PC-3 (cell line): Measurements from ENCODE around the gene ARFGAP1. TPM values are rescaled to one million over a fixed set of nuclear protein-coding genes. Genes with fewer than 3 reads are reported as not detected.

Experiments
- ATAC-seq: fragments of 200-7000 bp; cut with Tn5 transposase; 2 replicates; pipeline ENCODE4 v1.9.1; 2020; ENCODE audit warnings: mild to moderate bottlenecking, moderate library complexity
- BruUV-seq: library from RNA; stranded (reverse); fragments of 400-500 nt; replicated peaks from 2 replicates; lab custom pipeline; 2021; lab: Mats Ljungman, UMichigan
- CTCF ChIA-PET: fragments of 300-600 bp; sonication (Branson Sonifier 250); formaldehyde crosslinking; loops from one replicate; lab custom pipeline; 2022; ENCODE audit warnings: antibody characterized with exemption; lab: Charles Lee
- POLR2A ChIA-PET: fragments of 300-600 bp; sonication (Branson Sonifier 250); formaldehyde crosslinking; loops from one replicate; lab custom pipeline; 2022; ENCODE audit warnings: antibody characterized with exemption; ENCODE audit not compliant: unreplicated experiment; lab: Charles Lee
- DNase-seq: peaks from one replicate; pipeline ENCODE4 v3.0.0-alpha.2; 2015
- H2AFZ ChIP-seq: fragments of 300-600 bp; sonication (generic); 2 replicates; pipeline ENCODE4 v1.6.0; 2016; ENCODE audit warnings: antibody characterized with exemption, low read length
- H3F3A ChIP-seq: fragments of 300-600 bp; sonication (generic); one replicate; pipeline ENCODE4 v1.6.0; 2017; ENCODE audit warnings: antibody characterized with exemption, low read length, control low read depth, mild to moderate bottlenecking; ENCODE audit not compliant: unreplicated experiment
- H3K27ac ChIP-seq: fragments of 300-600 bp; sonication (generic); 2 replicates; pipeline ENCODE4 v1.5.1; 2016; ENCODE audit warnings: mild to moderate bottlenecking, low read length
- H3K27me3 ChIP-seq: fragments of 300-600 bp; sonication (generic); 2 replicates; pipeline ENCODE4 v1.6.1; 2016; ENCODE audit warnings: low read length, mixed read lengths
- H3K36me3 ChIP-seq: fragments of 300-600 bp; sonication (generic); 2 replicates; pipeline ENCODE4 v1.6.1; 2016; ENCODE audit warnings: low read depth, mixed run types, low read length, mixed read lengths
- H3K4me1 ChIP-seq: fragments of 300-600 bp; sonication (generic); 2 replicates; pipeline ENCODE4 v1.5.1; 2016; ENCODE audit warnings: low read length; ENCODE audit not compliant: insufficient read depth
- H3K4me2 ChIP-seq: fragments of 300-600 bp; sonication (generic); 2 replicates; pipeline ENCODE4 v1.6.0; 2016; ENCODE audit warnings: low read length
- H3K4me3 ChIP-seq: fragments of 300-600 bp; sonication (generic); 2 replicates; pipeline ENCODE4 v1.5.1; 2016; ENCODE audit warnings: mild to moderate bottlenecking, low read length, mixed read lengths
- H3K79me2 ChIP-seq: fragments of 300-600 bp; sonication (generic); 2 replicates; pipeline ENCODE4 v1.6.1; 2017; ENCODE audit warnings: low read length, mixed read lengths
- H3K9ac ChIP-seq: fragments of 300-600 bp; sonication (generic); 2 replicates; pipeline ENCODE4 v1.6.0; 2016; ENCODE audit warnings: mild to moderate bottlenecking, low read length
- H3K9me2 ChIP-seq: fragments of 300-600 bp; sonication (generic); replicated peaks from 2 replicates; pipeline ENCODE4 v1.6.1; 2016; ENCODE audit warnings: mixed run types, low read length, mixed read lengths
- H3K9me3 ChIP-seq: fragments of 300-600 bp; sonication (generic); 2 replicates; pipeline ENCODE4 v1.6.1; 2016; ENCODE audit warnings: low read length, mixed read lengths
- H4K20me1 ChIP-seq: fragments of 300-600 bp; sonication (generic); 2 replicates; pipeline ENCODE4 v1.6.1; 2016; ENCODE audit warnings: low read length, mixed read lengths
- EZH2 ChIP-seq: fragments of 300-600 bp; sonication (generic); IDR thresholded peaks from one replicate; pipeline ENCODE4 v1.6.1; 2017; ENCODE audit warnings: antibody characterized with exemption, mild to moderate bottlenecking, low read length; ENCODE audit not compliant: unreplicated experiment
- EZH2phosphoT487 ChIP-seq: fragments of 300-600 bp; sonication (generic); IDR thresholded peaks from 2 replicates; pipeline ENCODE4 v1.6.1; 2018; ENCODE audit warnings: mild to moderate bottlenecking, antibody characterized with exemption, low read length, borderline replicate concordance
- intact Hi-C: fragments of 100-400 bp; cut with micrococcal nuclease; formaldehyde crosslinking; loops from 2 replicates; pipeline ENCODE4 v1.9.0; 2023
- total RNA-seq: library from RNA; depleted of rRNA; stranded (reverse); fragments of >200 nt; gene quantifications from 2 replicates; pipeline ENCODE4 v1.2.3, GENCODE V29; 2014
- TF ChIP-seq, protein P1 (sequence below): fragments of 300-600 bp; sonication (generic); conservative IDR thresholded peaks from 2 replicates; pipeline ENCODE4 v1.5.1; 2017; ENCODE audit warnings: antibody characterized with exemption, low read depth, mild to moderate bottlenecking, low read length

ARFGAP1 gene
- total RNA-seq, 1 experiment from 2014 or later = 75.6 TPM

DNA sequence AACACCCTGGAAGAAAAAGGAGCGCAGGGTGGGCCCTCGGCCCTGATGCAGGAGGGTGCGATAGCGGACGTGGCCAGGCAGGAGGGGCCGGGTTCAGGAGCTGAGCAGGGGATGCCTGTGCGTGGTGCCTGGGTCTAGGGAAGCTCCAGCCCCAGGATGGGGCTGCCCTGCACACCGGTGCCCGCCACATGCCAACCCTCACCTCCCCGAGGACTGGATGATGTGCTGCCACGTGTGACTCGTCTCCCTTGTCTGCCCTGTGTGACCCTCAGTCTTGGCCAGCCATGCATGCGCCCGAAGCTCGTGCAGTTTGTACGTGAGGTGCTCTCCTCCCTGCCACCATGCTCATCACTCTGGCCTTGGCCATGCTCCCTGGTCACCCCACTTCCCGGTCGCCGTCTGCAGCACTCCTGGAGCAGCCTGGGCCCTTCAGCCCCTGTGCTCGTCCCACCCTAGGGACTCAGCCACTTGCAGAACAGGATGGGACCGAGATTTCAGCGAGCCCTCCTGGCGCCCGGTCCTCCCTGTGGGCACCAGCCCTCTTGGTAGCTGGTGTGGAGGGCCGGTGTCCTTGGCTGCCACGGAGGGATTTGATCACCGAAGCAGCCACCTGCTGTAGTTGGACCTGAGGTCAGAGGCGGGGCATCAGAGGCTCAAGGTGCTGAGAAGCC is 16.1 kb downstream of the ARFGAP1 start:
- Histone ChIP-seq H3K27ac (no peak overlapping the region), H3K27me3 (no peaks in the 10 kb centered on the region), H3K79me2 (no peaks in the 10 kb centered on the region), H3K4me2 (no peak overlapping the region), H3K4me1 (no peaks in the 10 kb centered on the region), H3F3A (no peaks in the 10 kb centered on the region), H2AFZ (no peak overlapping the region), H3K9ac (no peak overlapping the region), H3K9me2 (no peaks in the 10 kb centered on the region), H3K9me3 (no peaks in the 10 kb centered on the region), H3K36me3 (no peaks in the 10 kb centered on the region), H4K20me1 (no peaks in the 10 kb centered on the region), H3K4me3 (no peak overlapping the region)
- no TSS peak for BruUV-seq
- ATAC-seq (no peak), DNase-seq (no peak)
- TF ChIP-seq EZH2 (no peak), EZH2phosphoT487 (no peak)
- TF ChIP-seq, protein P1, sequence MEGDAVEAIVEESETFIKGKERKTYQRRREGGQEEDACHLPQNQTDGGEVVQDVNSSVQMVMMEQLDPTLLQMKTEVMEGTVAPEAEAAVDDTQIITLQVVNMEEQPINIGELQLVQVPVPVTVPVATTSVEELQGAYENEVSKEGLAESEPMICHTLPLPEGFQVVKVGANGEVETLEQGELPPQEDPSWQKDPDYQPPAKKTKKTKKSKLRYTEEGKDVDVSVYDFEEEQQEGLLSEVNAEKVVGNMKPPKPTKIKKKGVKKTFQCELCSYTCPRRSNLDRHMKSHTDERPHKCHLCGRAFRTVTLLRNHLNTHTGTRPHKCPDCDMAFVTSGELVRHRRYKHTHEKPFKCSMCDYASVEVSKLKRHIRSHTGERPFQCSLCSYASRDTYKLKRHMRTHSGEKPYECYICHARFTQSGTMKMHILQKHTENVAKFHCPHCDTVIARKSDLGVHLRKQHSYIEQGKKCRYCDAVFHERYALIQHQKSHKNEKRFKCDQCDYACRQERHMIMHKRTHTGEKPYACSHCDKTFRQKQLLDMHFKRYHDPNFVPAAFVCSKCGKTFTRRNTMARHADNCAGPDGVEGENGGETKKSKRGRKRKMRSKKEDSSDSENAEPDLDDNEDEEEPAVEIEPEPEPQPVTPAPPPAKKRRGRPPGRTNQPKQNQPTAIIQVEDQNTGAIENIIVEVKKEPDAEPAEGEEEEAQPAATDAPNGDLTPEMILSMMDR = no peak
- ChIA-PET CTCF (no interaction called here), POLR2A (no interaction called here)
- intact Hi-C loops = no loop called here

DNA sequence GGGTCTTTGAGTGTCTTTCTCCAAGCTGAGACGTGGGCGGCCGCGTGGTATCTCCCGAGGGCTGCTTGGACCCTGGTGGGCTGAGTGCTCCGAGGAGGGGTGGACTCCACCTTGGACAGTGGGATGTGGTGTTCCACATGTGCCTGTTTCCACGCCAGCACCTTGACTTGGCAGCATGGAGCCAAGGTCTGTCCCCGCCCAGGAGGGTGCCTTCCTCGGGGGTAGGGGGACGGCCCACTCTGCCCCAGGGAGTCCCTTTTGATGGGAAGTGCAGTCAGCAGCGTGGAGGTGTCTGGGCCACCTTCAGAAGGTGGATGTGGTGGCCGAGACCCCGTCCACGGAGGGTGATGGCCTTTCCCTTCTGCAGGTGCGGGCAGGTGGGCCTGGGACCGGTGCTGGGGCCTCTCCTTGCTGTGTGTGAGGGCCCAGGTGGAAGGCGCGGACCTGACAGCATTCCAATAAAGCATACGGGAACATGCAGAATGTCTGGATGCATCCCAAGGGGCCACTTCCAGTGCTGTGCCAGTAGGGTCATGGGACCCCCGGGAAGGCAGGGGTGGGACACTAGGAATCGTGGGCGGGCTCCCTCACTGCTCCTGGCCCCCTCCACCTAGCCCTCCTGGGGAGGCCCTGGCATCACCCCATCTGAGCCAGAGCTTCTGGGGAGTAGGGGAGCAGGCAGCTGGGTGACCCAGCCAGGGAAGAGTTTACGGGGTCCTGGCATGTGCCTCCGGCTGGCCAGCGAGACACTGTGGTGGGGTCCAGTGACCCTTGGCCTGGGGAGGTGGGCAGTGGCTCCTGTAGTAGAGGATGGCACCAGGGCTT is 16.9 kb downstream of the ARFGAP1 start:
- H4K20me1 ChIP-seq = no peaks in the 10 kb centered on the region
- BruUV-seq = TSS peak; percentile 13

More for the DNA sequence above, 16.9 kb downstream of the ARFGAP1 start:
- Histone ChIP-seq H3K4me1 (no peaks in the 10 kb centered on the region), H3K9me2 (no peaks in the 10 kb centered on the region), H3F3A (no peaks in the 10 kb centered on the region), H3K4me3 (no peak overlapping the region), H3K27ac (no peak overlapping the region), H3K79me2 (no peaks in the 10 kb centered on the region), H3K4me2 (no peak overlapping the region), H3K36me3 (no peaks in the 10 kb centered on the region), H3K27me3 (0 out of 2 replicates have a peak, but pooled peaks cover 4% of the 10 kb centered on the region), H3K9ac (no peak overlapping the region), H3K9me3 (no peaks in the 10 kb centered on the region), H2AFZ (no peak overlapping the region)
- TF ChIP-seq, protein P1 = no peak
- no peak for TF ChIP-seq EZH2phosphoT487
- TF ChIP-seq EZH2 = no peak
- CTCF ChIA-PET = no interaction called here
- no peak for DNase-seq
- ATAC-seq = no peak
- intact Hi-C loops = no loop called here
- POLR2A ChIA-PET = no interaction called here
